ENCODE results near the gene PPP1CA. TPM values are rescaled to one million over a fixed set of nuclear protein-coding genes. Genes with fewer than 3 reads are reported as not detected.

PPP1CA gene
- 229 and 241 TPM in 2 replicates for total RNA-seq
- 169 TPM for polyA plus RNA-seq (2012)

GRCh38 chr11:67401495-67402191 lies at the start of gene PPP1CA:
Gene PPP1CA, minus strand, starts transcription at chr11:67401858. Its CDS starts 76 bp downstream, at chr11:67401782.
- DNase-seq (ENCODE audit: low read depth): peak; percentile 87

- peak; percentile 56 for DNase-seq (ENCODE audit: low read depth)
Measured at GRCh38 chr11:67450796-67451657, 49.4 kb upstream of the PPP1CA start.

- no peak for DNase-seq (ENCODE audit: low read depth)
Measured at GRCh38 chr11:67449116-67449844, 47.6 kb upstream of the PPP1CA start.

GRCh38 chr11:67448220-67448609 lies 46.6 kb upstream of the PPP1CA start:
- no peak for DNase-seq (ENCODE audit: low read depth)

GRCh38 chr11:67445515-67445914 lies 43.9 kb upstream of the PPP1CA start:
- DNase-seq (ENCODE audit: low read depth): no peak

- no peak for DNase-seq (ENCODE audit: low read depth)
Measured at GRCh38 chr11:67442504-67443404, 41.1 kb upstream of the PPP1CA start.

GRCh38 chr11:67441731-67442351 lies 40.2 kb upstream of the PPP1CA start:
- DNase-seq (ENCODE audit: low read depth): no peak

GRCh38 chr11:67441098-67441563 lies 39.5 kb upstream of the PPP1CA start:
- DNase-seq (ENCODE audit: low read depth): no peak

GRCh38 chr11:67440229-67441097 lies 38.8 kb upstream of the PPP1CA start:
- DNase-seq (ENCODE audit: low read depth): no peak

GRCh38 chr11:67439321-67440228 lies 37.9 kb upstream of the PPP1CA start:
- peak; percentile 96 for DNase-seq (ENCODE audit: low read depth)

- DNase-seq (ENCODE audit: low read depth): no peak
Measured at GRCh38 chr11:67438158-67438902, 36.7 kb upstream of the PPP1CA start.

- no peak for DNase-seq (ENCODE audit: low read depth)
Measured at GRCh38 chr11:67437809-67438157, 36.1 kb upstream of the PPP1CA start.

GRCh38 chr11:67437082-67437808 lies 35.6 kb upstream of the PPP1CA start, which contains the start of gene PTPRCAP:
Gene PTPRCAP, minus strand, starts transcription at chr11:67437682. Its CDS starts 63 bp downstream, at chr11:67437619.
- no peak for DNase-seq (ENCODE audit: low read depth)

- DNase-seq (ENCODE audit: low read depth): peak; percentile 83
Measured at GRCh38 chr11:67436459-67437081, 34.9 kb upstream of the PPP1CA start.

GRCh38 chr11:67435727-67436458 lies 34.2 kb upstream of the PPP1CA start:
- DNase-seq (ENCODE audit: low read depth): no peak

All from myocyte (in vitro differentiated cells).